ENCODE measurements around the gene GUCY2C.

DNA sequence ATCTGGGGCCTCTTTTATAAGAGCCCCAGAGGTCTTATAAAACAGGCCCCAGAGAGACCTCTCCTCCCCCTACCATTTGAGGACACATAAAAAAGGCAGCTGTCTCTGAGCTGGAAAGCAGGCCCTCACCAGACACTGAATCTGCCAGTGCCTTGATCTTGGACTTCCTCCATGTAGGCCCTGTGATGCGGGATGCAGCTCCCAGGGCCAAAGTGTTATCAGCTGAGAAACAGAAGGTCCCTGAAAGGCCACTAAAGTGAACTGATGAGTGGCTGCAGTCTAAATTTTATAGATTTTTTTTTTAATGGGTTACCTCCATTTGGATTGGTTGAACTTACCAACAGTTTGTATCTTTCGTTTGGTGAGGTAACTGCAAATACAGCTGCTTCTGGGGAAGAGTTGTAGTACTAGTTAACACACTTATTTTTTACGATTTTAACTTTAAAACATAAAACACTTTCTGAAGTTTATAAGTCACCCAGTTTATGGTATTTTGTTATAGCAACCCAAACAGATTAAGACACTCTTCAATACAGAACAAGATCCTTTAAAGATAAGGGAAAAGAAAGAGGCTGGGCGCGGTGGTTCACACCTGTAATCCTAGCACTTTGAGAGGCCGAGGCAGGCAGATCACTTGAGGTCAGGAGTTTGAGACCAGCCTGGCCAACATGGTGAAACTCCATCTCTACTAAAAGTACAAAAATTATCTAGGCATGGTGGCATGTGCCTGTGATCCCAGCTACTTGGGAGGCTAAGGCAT, 5.6 kb upstream of the GUCY2C start:
- TF ChIP-seq, protein P1, sequence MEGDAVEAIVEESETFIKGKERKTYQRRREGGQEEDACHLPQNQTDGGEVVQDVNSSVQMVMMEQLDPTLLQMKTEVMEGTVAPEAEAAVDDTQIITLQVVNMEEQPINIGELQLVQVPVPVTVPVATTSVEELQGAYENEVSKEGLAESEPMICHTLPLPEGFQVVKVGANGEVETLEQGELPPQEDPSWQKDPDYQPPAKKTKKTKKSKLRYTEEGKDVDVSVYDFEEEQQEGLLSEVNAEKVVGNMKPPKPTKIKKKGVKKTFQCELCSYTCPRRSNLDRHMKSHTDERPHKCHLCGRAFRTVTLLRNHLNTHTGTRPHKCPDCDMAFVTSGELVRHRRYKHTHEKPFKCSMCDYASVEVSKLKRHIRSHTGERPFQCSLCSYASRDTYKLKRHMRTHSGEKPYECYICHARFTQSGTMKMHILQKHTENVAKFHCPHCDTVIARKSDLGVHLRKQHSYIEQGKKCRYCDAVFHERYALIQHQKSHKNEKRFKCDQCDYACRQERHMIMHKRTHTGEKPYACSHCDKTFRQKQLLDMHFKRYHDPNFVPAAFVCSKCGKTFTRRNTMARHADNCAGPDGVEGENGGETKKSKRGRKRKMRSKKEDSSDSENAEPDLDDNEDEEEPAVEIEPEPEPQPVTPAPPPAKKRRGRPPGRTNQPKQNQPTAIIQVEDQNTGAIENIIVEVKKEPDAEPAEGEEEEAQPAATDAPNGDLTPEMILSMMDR (IDR thresholded peaks at IDR 0.05; ENCODE audit: low read depth, low read length): no peak
- no peak for TF ChIP-seq EZH2phosphoT487 (IDR thresholded peaks at IDR 0.05; ENCODE audit: low read depth)

Measured in OCI-LY3 (cell line).